Loucy (cell line): ENCODE measurements around the gene UQCC2.

Experiments
- H2AFZ ChIP-seq: fragments of 200-600 bp; sonication (generic); 2 replicates; pipeline ENCODE4 v1.6.0; 2016; ENCODE audit warnings: antibody characterized with exemption, mild to moderate bottlenecking, low read length, moderate library complexity
- H3F3A ChIP-seq: fragments of 200-600 bp; 2 replicates; pipeline ENCODE4 v1.6.0; 2016; ENCODE audit warnings: antibody characterized with exemption, low read depth, mild to moderate bottlenecking
- H3K27me3 ChIP-seq: fragments of 200-600 bp; sonication (generic); 2 replicates; pipeline ENCODE4 v1.6.1; 2014; ENCODE audit warnings: low read length, mild to moderate bottlenecking; ENCODE audit not compliant: insufficient read depth, poor library complexity, severe bottlenecking
- H3K36me3 ChIP-seq: fragments of 200-600 bp; sonication (generic); 2 replicates; pipeline ENCODE4 v1.6.1; 2016; ENCODE audit warnings: low read length; ENCODE audit not compliant: insufficient read depth
- H3K4me1 ChIP-seq: fragments of 200-600 bp; sonication (generic); 2 replicates; pipeline ENCODE4 v1.5.1; 2014; ENCODE audit warnings: low read length, mild to moderate bottlenecking; ENCODE audit not compliant: insufficient read depth, poor library complexity, severe bottlenecking
- H3K4me2 ChIP-seq: fragments of 200-600 bp; sonication (generic); 2 replicates; pipeline ENCODE4 v1.6.0; 2014; ENCODE audit warnings: antibody characterized with exemption, low read length, low read depth, mild to moderate bottlenecking; ENCODE audit not compliant: poor library complexity, severe bottlenecking
- H3K4me3 ChIP-seq: fragments of 200-600 bp; sonication (generic); 2 replicates; pipeline ENCODE4 v1.5.1; 2014; ENCODE audit warnings: low read length, mild to moderate bottlenecking, mixed read lengths; ENCODE audit not compliant: poor library complexity, severe bottlenecking
- H3K79me2 ChIP-seq: fragments of 200-600 bp; sonication (generic); 2 replicates; pipeline ENCODE4 v1.6.1; 2014; ENCODE audit warnings: low read length; ENCODE audit not compliant: insufficient read depth
- H3K9ac ChIP-seq: fragments of 200-600 bp; sonication (generic); 2 replicates; pipeline ENCODE4 v1.6.0; 2014; ENCODE audit warnings: mild to moderate bottlenecking, low read depth, low read length, moderate library complexity; ENCODE audit not compliant: poor library complexity, severe bottlenecking
- H3K9me2 ChIP-seq: fragments of 200-600 bp; sonication (generic); replicated peaks from 2 replicates; pipeline ENCODE4 v1.6.1; 2016; ENCODE audit warnings: low read depth, low read length, mixed read lengths
- H3K9me3 ChIP-seq: fragments of 200-600 bp; sonication (generic); 2 replicates; pipeline ENCODE4 v1.6.1; 2014; ENCODE audit warnings: mild to moderate bottlenecking, antibody characterized with exemption, low read length, low read depth; ENCODE audit not compliant: insufficient read depth
- H4K20me1 ChIP-seq: fragments of 200-600 bp; sonication (generic); 2 replicates; pipeline ENCODE4 v1.6.0; 2014; ENCODE audit warnings: antibody characterized with exemption, low read length, mild to moderate bottlenecking; ENCODE audit not compliant: insufficient read depth, poor library complexity, severe bottlenecking
- CTCF ChIP-seq: fragments of 200-600 bp; sonication (generic); conservative IDR thresholded peaks from 2 replicates; pipeline ENCODE4 v1.5.1; 2014; ENCODE audit warnings: mild to moderate bottlenecking, antibody characterized with exemption, low read length
- EZH2phosphoT487 ChIP-seq: fragments of 200-600 bp; IDR thresholded peaks from 2 replicates; pipeline ENCODE4 v1.6.1; 2018; ENCODE audit warnings: antibody characterized with exemption, mild to moderate bottlenecking, moderate library complexity, borderline replicate concordance

The UQCC2 gene

GRCh38 chr6:33683051-33683571 lies 28.4 kb downstream of the UQCC2 start:
- H2AFZ ChIP-seq, result no peak overlapping the region
- no peaks in the 10 kb centered on the region for H3K4me1 ChIP-seq
- H3K9ac ChIP-seq, result no peak overlapping the region
- no peaks in the 10 kb centered on the region for H3K9me3 ChIP-seq
- peaks cover 42% of the 10 kb centered on the region; the same call in 1 of the 2 replicates for H3K36me3 ChIP-seq
- H3K27me3 ChIP-seq, result no peaks in the 10 kb centered on the region
- H3F3A ChIP-seq, result no peaks in the 10 kb centered on the region
- TF ChIP-seq CTCF (no peak), EZH2phosphoT487 (no peak)
- H4K20me1 ChIP-seq, result no peaks in the 10 kb centered on the region
- no peak overlapping the region for H3K4me3 ChIP-seq
- H3K4me2 ChIP-seq, result no peak overlapping the region
- no peaks in the 10 kb centered on the region for H3K79me2 ChIP-seq
- no peaks in the 10 kb centered on the region for H3K9me2 ChIP-seq

- Histone ChIP-seq H3K9ac (no peak overlapping the region), H3K79me2 (no peaks in the 10 kb centered on the region), H3K36me3 (peaks cover 46% of the 10 kb centered on the region; the same call in 1 of the 2 replicates), H2AFZ (no peak overlapping the region), H4K20me1 (no peaks in the 10 kb centered on the region), H3K9me2 (no peaks in the 10 kb centered on the region), H3K27me3 (no peaks in the 10 kb centered on the region), H3K9me3 (no peaks in the 10 kb centered on the region), H3K4me2 (no peak overlapping the region), H3K4me3 (no peak overlapping the region), H3K4me1 (no peaks in the 10 kb centered on the region), H3F3A (no peaks in the 10 kb centered on the region)
- TF ChIP-seq EZH2phosphoT487 (no peak), CTCF (no peak)
Observed at GRCh38 chr6:33682341-33682740, 29.2 kb downstream of the UQCC2 start.

- Histone ChIP-seq H4K20me1 (no peaks in the 10 kb centered on the region), H3K9ac (no peak overlapping the region), H2AFZ (no peak overlapping the region), H3K4me3 (no peak overlapping the region), H3F3A (no peaks in the 10 kb centered on the region), H3K9me2 (no peaks in the 10 kb centered on the region), H3K79me2 (no peaks in the 10 kb centered on the region), H3K9me3 (no peaks in the 10 kb centered on the region), H3K27me3 (no peaks in the 10 kb centered on the region), H3K4me2 (no peak overlapping the region), H3K36me3 (peaks cover 23% of the 10 kb centered on the region; the same call in 1 of the 2 replicates), H3K4me1 (no peaks in the 10 kb centered on the region)
- TF ChIP-seq CTCF (no peak), EZH2phosphoT487 (no peak)
Observed at GRCh38 chr6:33679761-33680160, 31.7 kb downstream of the UQCC2 start.
